IMR-90 (cell line): ENCODE data around the gene MCTP2.

ENCODE experiments used
- MXI1 ChIP-seq: IDR thresholded peaks from 2 replicates; pipeline ENCODE4 v1.6.1; 2012; ENCODE audit warnings: low read depth, mild to moderate bottlenecking, low read length, moderate library complexity, borderline replicate concordance
- TF ChIP-seq, protein P1 (sequence below): conservative IDR thresholded peaks from 2 replicates; pipeline ENCODE4 v1.5.1; 2012; ENCODE audit warnings: mild to moderate bottlenecking, low read depth, low read length, improper control_type of control experiment

- TF ChIP-seq, protein P1, sequence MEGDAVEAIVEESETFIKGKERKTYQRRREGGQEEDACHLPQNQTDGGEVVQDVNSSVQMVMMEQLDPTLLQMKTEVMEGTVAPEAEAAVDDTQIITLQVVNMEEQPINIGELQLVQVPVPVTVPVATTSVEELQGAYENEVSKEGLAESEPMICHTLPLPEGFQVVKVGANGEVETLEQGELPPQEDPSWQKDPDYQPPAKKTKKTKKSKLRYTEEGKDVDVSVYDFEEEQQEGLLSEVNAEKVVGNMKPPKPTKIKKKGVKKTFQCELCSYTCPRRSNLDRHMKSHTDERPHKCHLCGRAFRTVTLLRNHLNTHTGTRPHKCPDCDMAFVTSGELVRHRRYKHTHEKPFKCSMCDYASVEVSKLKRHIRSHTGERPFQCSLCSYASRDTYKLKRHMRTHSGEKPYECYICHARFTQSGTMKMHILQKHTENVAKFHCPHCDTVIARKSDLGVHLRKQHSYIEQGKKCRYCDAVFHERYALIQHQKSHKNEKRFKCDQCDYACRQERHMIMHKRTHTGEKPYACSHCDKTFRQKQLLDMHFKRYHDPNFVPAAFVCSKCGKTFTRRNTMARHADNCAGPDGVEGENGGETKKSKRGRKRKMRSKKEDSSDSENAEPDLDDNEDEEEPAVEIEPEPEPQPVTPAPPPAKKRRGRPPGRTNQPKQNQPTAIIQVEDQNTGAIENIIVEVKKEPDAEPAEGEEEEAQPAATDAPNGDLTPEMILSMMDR = no peak
- TF ChIP-seq MXI1 = no peak
These were observed 214.3 kb downstream of the MCTP2 start for GRCh38 chr15:94445566-94446160.
